H7 (cell line): ENCODE results near the gene DNAH8. TPM values are rescaled to one million over a fixed set of nuclear protein-coding genes. Genes with fewer than 3 reads are reported as not detected.

Experiments used
- total RNA-seq: library from RNA; depleted of rRNA; stranded (reverse); fragments of >200 nt; shearing (Covaris generic); gene quantifications from 2 replicates; pipeline ENCODE4 v1.2.3, GENCODE V29; 2014; rRNA removed

Gene DNAH8
- total RNA-seq, 1 experiment from 2014 or later: 0.03 TPM

Other genes with a start within 250 kb of the DNAH8 start
- gene BTBD9, start 75.4 kb upstream of the DNAH8 start, total RNA-seq: 5.0 and 6.1 TPM in 2 replicates
- gene GLO1, start 12.2 kb upstream of the DNAH8 start, total RNA-seq: 240 and 259 TPM in 2 replicates